Measurements from ENCODE around the gene PC. TPM values are rescaled to one million over a fixed set of nuclear protein-coding genes. Genes with fewer than 3 reads are reported as not detected.

PC gene
- total and polyA plus RNA-seq, 2 donors (not counting 3 experiments of a cell fraction or from before 2014, with no cell fraction given), result 5.5 to 17.5 TPM

GRCh38 chr11:66920978-66921784 is 37.0 kb downstream of the PC start:
- Histone ChIP-seq H3K4me2 (ENCODE audit: insufficient read depth, low read length) (no peak overlapping the region), H4K20me1 (replicated peaks; ENCODE audit: control insufficient read depth, extremely low read depth, insufficient read depth, low read length) (no peaks in the 10 kb centered on the region), H3K9ac (replicated peaks; ENCODE audit: extremely low read depth, insufficient read depth, low read length) (no peak overlapping the region), H3K9me1 (replicated peaks; ENCODE audit: control insufficient read depth, extremely low read depth, insufficient read depth, low read length) (no peaks in the 10 kb centered on the region), H3K27ac (ENCODE audit: insufficient read depth, low read depth, low read length) (no peak overlapping the region), H3K36me3 (ENCODE audit: control insufficient read depth in 2 of 2, extremely low read depth in 1 of 2, insufficient read depth in 2 of 2, low read length in 2 of 2) (no peaks in the 10 kb centered on the region), H3K27me3 (ENCODE audit: control insufficient read depth in 2 of 2, insufficient read depth in 2 of 2, low read length in 2 of 2) (no peaks in the 10 kb centered on the region), H3K9me3 (replicated peaks; ENCODE audit: control insufficient read depth, insufficient read depth, low read length) (no peaks in the 10 kb centered on the region), H2AFZ (ENCODE audit: low read depth, low read length) (no peak overlapping the region), H3K79me2 (ENCODE audit: control insufficient read depth, insufficient read depth, low read length) (no peaks in the 10 kb centered on the region), H3K4me3 (replicated peaks in 1 of 3; ENCODE audit: insufficient read depth in 1 of 3, low read depth in 1 of 3, low read length in 3 of 3) (no peak overlapping the region), H3K4me1 (ENCODE audit: control insufficient read depth, extremely low read depth, insufficient read depth, low read length) (no peaks in the 10 kb centered on the region)
- dilution Hi-C loops (cut with MboI; ENCODE audit: extremely low pct_ligation_motif_present, low sequenced_read_pairs), result no loop called here
- intact Hi-C loops (cut with micrococcal nuclease), result no loop called here
- no TSS peak for BruUV-seq (replicated peaks)
- DNase-seq (ENCODE audit: low read depth, low spot score), result no peak
- FAIRE-seq, result no peak
- ChIA-PET POLR2A (interaction anchor here (0.7 kb wide), 1 partner anchor 106 kb away, joined by 4 read pairs; no protein-coding TSS in a partner anchor), CTCF (no interaction called here)
- TF ChIP-seq POLR2AphosphoS5 (IDR thresholded peaks at IDR 0.05; ENCODE audit: insufficient read depth, low read depth, low read length), result no peak
- TF ChIP-seq EZH2 (IDR thresholded peaks at IDR 0.05; ENCODE audit: borderline replicate concordance, low read depth, low read length, severe bottlenecking), result no peak

DNA sequence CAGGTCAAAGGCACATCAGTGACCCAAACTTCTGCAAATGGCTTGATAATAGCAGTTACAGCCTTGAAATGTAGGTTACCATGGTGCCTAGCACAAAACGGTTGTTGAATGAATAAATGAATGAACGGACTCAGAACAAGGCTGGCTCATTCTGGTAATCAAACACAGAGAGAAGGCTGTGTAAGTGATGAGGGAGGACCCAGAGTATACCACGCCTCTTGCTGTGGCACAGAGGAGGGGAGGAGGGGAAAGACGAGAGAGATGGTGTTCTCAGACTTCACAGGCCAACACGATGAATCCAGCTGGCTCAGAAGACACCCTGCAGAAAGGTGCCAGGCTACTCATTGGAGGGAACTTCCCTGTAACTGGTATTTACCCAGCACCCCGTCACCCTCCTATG is 38.3 kb downstream of the PC start:
- Histone ChIP-seq H3K4me1 (ENCODE audit: control insufficient read depth, extremely low read depth, insufficient read depth, low read length) (no peaks in the 10 kb centered on the region), H3K27me3 (ENCODE audit: control insufficient read depth in 2 of 2, insufficient read depth in 2 of 2, low read length in 2 of 2) (no peaks in the 10 kb centered on the region), H3K79me2 (ENCODE audit: control insufficient read depth, insufficient read depth, low read length) (no peaks in the 10 kb centered on the region), H2AFZ (ENCODE audit: low read depth, low read length) (no peak overlapping the region), H3K4me3 (replicated peaks in 1 of 3; ENCODE audit: insufficient read depth in 1 of 3, low read depth in 1 of 3, low read length in 3 of 3) (no peak overlapping the region), H3K9ac (replicated peaks; ENCODE audit: extremely low read depth, insufficient read depth, low read length) (no peak overlapping the region), H3K9me1 (replicated peaks; ENCODE audit: control insufficient read depth, extremely low read depth, insufficient read depth, low read length) (no peaks in the 10 kb centered on the region), H4K20me1 (replicated peaks; ENCODE audit: control insufficient read depth, extremely low read depth, insufficient read depth, low read length) (no peaks in the 10 kb centered on the region), H3K36me3 (ENCODE audit: control insufficient read depth in 2 of 2, extremely low read depth in 1 of 2, insufficient read depth in 2 of 2, low read length in 2 of 2) (no peaks in the 10 kb centered on the region), H3K9me3 (replicated peaks; ENCODE audit: control insufficient read depth, insufficient read depth, low read length) (no peaks in the 10 kb centered on the region), H3K4me2 (ENCODE audit: insufficient read depth, low read length) (no peak overlapping the region), H3K27ac (ENCODE audit: insufficient read depth, low read depth, low read length) (no peak overlapping the region)
- dilution Hi-C loops (cut with MboI; ENCODE audit: extremely low pct_ligation_motif_present, low sequenced_read_pairs) (no loop called here), intact Hi-C loops (cut with micrococcal nuclease) (no loop called here)
- DNase-seq (ENCODE audit: low read depth, low spot score) (no peak), FAIRE-seq (no peak)
- TF ChIP-seq GATA2 (IDR thresholded peaks at IDR 0.05; ENCODE audit: insufficient read depth, insufficient read length, low read depth, low read length) (no peak), JUN (IDR thresholded peaks at IDR 0.05; ENCODE audit: borderline replicate concordance, insufficient read depth, insufficient read length, low read depth) (no peak), POLR2A (IDR thresholded peaks at IDR 0.05; ENCODE audit: low read depth, low read length) (no peak), MAX (IDR thresholded peaks at IDR 0.05; ENCODE audit: insufficient read depth, insufficient read length) (no peak), POLR2AphosphoS5 (IDR thresholded peaks at IDR 0.05; ENCODE audit: insufficient read depth, low read depth, low read length) (no peak), MYC (IDR thresholded peaks at IDR 0.05; ENCODE audit: low read depth, low read length) (no peak), EZH2 (IDR thresholded peaks at IDR 0.05; ENCODE audit: borderline replicate concordance, low read depth, low read length, severe bottlenecking) (no peak), FOS (IDR thresholded peaks at IDR 0.05; ENCODE audit: borderline replicate concordance, insufficient read depth, low read length) (no peak)
- TF ChIP-seq, protein P1, sequence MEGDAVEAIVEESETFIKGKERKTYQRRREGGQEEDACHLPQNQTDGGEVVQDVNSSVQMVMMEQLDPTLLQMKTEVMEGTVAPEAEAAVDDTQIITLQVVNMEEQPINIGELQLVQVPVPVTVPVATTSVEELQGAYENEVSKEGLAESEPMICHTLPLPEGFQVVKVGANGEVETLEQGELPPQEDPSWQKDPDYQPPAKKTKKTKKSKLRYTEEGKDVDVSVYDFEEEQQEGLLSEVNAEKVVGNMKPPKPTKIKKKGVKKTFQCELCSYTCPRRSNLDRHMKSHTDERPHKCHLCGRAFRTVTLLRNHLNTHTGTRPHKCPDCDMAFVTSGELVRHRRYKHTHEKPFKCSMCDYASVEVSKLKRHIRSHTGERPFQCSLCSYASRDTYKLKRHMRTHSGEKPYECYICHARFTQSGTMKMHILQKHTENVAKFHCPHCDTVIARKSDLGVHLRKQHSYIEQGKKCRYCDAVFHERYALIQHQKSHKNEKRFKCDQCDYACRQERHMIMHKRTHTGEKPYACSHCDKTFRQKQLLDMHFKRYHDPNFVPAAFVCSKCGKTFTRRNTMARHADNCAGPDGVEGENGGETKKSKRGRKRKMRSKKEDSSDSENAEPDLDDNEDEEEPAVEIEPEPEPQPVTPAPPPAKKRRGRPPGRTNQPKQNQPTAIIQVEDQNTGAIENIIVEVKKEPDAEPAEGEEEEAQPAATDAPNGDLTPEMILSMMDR (IDR thresholded peaks at IDR 0.05; ENCODE audit: extremely low read depth in 1 of 2, insufficient read depth in 1 of 2, low read depth in 1 of 2, low read length in 2 of 2), result no peak
- no TSS peak for BruUV-seq (replicated peaks)
- ChIA-PET POLR2A (no interaction called here), CTCF (no interaction called here)

Data from endothelial cell of umbilical vein (primary cell).